Measurements from ENCODE around the gene AMFR. TPM values are rescaled to one million over a fixed set of nuclear protein-coding genes. Genes with fewer than 3 reads are reported as not detected.

Gene AMFR
- total and polyA plus RNA-seq, 4 donors: 43.3 to 309 (median 98.4) TPM

DNA sequence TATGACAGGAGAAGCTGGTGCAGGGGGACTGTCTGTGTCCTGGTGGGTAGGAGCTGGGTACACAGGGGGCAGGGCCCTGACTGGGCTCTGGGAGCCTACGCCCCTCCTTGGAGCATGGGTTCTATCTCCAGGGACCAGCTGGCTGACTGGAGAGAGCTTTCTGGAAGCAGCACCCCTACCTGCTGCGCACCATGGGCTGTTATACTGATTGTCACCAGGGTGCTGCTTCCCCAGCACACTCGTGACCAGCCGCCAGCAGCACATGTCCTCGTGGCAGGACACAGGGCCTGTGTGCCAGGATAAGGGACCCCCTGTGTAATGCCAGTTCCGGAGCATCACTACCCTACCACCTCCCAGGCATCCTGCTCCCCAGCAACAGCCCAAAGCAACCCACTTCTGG, 106.0 kb downstream of the AMFR start:
- Histone ChIP-seq H3K36me3 (ENCODE audit: control insufficient read depth in 4 of 4, insufficient read depth in 3 of 4, low read depth in 1 of 4, low read length in 3 of 4) (peaks cover 0 to 4% (median 0%) of the 10 kb centered on the region in 4 donors), H3K4me3 (ENCODE audit: low read depth in 1 of 3, low read length in 3 of 3) (no peak overlapping the region), H3K9me3 (ENCODE audit: control insufficient read depth in 4 of 4, low read length in 3 of 4) (no peaks in the 10 kb centered on the region), H3K27me3 (ENCODE audit: control insufficient read depth in 4 of 4, insufficient read depth in 4 of 4, low read length in 3 of 4) (no peaks in the 10 kb centered on the region), H3K9ac (ENCODE audit: low read depth in 1 of 2, low read length in 2 of 2) (no peak overlapping the region), H3K4me1 (ENCODE audit: control insufficient read depth in 4 of 4, insufficient read depth in 4 of 4, low read length in 3 of 4) (peaks cover 0 to 8% (median 2%) of the 10 kb centered on the region in 4 donors), H3K27ac (ENCODE audit: low read depth in 1 of 2, low read length in 2 of 2) (no peak overlapping the region)
- TF ChIP-seq, protein P1, sequence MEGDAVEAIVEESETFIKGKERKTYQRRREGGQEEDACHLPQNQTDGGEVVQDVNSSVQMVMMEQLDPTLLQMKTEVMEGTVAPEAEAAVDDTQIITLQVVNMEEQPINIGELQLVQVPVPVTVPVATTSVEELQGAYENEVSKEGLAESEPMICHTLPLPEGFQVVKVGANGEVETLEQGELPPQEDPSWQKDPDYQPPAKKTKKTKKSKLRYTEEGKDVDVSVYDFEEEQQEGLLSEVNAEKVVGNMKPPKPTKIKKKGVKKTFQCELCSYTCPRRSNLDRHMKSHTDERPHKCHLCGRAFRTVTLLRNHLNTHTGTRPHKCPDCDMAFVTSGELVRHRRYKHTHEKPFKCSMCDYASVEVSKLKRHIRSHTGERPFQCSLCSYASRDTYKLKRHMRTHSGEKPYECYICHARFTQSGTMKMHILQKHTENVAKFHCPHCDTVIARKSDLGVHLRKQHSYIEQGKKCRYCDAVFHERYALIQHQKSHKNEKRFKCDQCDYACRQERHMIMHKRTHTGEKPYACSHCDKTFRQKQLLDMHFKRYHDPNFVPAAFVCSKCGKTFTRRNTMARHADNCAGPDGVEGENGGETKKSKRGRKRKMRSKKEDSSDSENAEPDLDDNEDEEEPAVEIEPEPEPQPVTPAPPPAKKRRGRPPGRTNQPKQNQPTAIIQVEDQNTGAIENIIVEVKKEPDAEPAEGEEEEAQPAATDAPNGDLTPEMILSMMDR (IDR thresholded peaks at IDR 0.05; ENCODE audit: low read depth, low read length, missing input control): no peak
- TF ChIP-seq JUND (IDR thresholded peaks at IDR 0.05) (no peak), TAF1 (conservative IDR thresholded peaks at IDR 0.05) (no peak), FOXA1 (IDR thresholded peaks at IDR 0.05) (no peak)
- DNase-seq (ENCODE audit: low spot score): no peak
- WGBS: 94% methylated on average over 6 of the region's 6 CpGs

DNA sequence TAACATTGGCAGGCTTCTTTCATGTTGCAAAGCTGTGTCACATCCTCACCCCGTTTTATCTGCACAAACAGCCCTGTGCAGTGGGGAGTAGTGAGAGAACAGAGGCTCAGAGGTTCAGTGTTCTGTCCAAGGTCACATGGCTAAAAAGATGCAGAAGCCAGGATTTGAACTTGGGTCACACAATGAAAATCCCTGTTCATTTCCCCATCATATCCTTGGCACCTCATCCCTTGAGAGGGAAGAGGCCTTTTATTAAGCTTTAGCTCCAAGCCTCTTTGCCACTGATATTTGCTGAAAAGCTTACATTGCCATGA, 106.6 kb downstream of the AMFR start:
- peaks cover 0 to 4% (median 0%) of the 10 kb centered on the region in 4 donors for H3K36me3 ChIP-seq (ENCODE audit: control insufficient read depth in 4 of 4, insufficient read depth in 3 of 4, low read depth in 1 of 4, low read length in 3 of 4)
- 76% methylated on average over 1 of the region's 1 CpG for WGBS
- TF ChIP-seq HNF4G (IDR thresholded peaks at IDR 0.05) (no peak), TAF1 (conservative IDR thresholded peaks at IDR 0.05) (no peak), HNF4A (conservative IDR thresholded peaks at IDR 0.05) (no peak), JUND (IDR thresholded peaks at IDR 0.05) (no peak), SP1 (IDR thresholded peaks at IDR 0.05) (no peak), RAD21 (IDR thresholded peaks at IDR 0.05) (no peak)
- H3K9ac ChIP-seq (ENCODE audit: low read depth in 1 of 2, low read length in 2 of 2): no peak overlapping the region
- H3K27ac ChIP-seq (ENCODE audit: low read depth in 1 of 2, low read length in 2 of 2): no peak overlapping the region
- H3K27me3 ChIP-seq (ENCODE audit: control insufficient read depth in 4 of 4, insufficient read depth in 4 of 4, low read length in 3 of 4): no peaks in the 10 kb centered on the region
- no peak overlapping the region for H3K4me3 ChIP-seq (ENCODE audit: low read depth in 1 of 3, low read length in 3 of 3)
- no peaks in the 10 kb centered on the region for H3K9me3 ChIP-seq (ENCODE audit: control insufficient read depth in 4 of 4, low read length in 3 of 4)
- no peak for DNase-seq (ENCODE audit: low spot score)
- peaks cover 0 to 8% (median 2%) of the 10 kb centered on the region in 4 donors for H3K4me1 ChIP-seq (ENCODE audit: control insufficient read depth in 4 of 4, insufficient read depth in 4 of 4, low read length in 3 of 4)

DNA sequence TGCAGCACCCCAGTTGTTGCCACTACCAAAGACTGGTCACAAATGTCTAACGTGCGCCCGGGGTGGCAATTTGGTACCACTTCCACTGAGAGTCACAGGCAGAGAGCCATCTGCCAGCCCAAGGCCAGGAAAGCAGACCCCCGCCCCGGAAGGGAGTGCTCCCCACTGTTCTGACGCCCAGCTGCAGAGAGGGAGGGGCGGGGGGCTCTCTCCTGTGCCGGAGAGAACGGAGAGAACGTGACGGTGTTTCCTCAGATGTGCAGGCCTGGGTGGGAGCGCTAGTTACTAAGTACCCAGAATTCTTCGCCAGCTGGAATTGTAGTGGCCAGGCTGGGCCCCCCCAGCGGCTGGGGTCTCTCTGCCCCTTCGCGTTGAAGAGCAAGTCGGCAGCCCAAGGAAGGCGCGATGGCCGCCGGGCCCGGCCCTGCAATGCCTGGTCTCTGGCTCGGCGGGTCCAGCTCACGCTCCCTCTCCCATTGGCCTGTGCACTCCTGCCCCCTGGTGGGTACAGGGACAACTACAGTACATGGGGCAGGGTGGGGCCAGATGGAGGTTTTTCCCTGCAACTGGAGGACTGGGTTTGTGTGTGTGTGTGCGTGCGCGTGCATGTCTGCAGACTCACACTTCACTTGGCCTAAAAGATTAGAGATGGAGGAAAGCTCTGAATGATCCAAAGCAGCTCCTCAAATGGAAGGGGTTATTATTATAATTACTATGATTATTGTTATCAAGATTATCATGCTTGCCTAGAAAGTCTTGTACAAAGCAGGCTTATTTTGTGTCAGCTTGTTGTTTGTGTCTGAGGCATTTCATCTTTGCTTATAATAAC, 107.1 kb downstream of the AMFR start:
- H3K4me1 ChIP-seq (ENCODE audit: control insufficient read depth in 4 of 4, insufficient read depth in 4 of 4, low read length in 3 of 4): peaks cover 0 to 8% (median 2%) of the 10 kb centered on the region in 4 donors
- peaks cover 0 to 4% (median 0%) of the 10 kb centered on the region in 4 donors for H3K36me3 ChIP-seq (ENCODE audit: control insufficient read depth in 4 of 4, insufficient read depth in 3 of 4, low read depth in 1 of 4, low read length in 3 of 4)
- WGBS: 31% methylated on average over 28 of the region's 28 CpGs
- no peaks in the 10 kb centered on the region for H3K9me3 ChIP-seq (ENCODE audit: control insufficient read depth in 4 of 4, low read length in 3 of 4)
- no peak overlapping the region for H3K27ac ChIP-seq (ENCODE audit: low read depth in 1 of 2, low read length in 2 of 2)
- peak; percentile 84 for DNase-seq (ENCODE audit: low spot score)
- H3K27me3 ChIP-seq (ENCODE audit: control insufficient read depth in 4 of 4, insufficient read depth in 4 of 4, low read length in 3 of 4): no peaks in the 10 kb centered on the region
- H3K9ac ChIP-seq (ENCODE audit: low read depth in 1 of 2, low read length in 2 of 2): no peak overlapping the region
- TF ChIP-seq GABPA (IDR thresholded peaks at IDR 0.05 in 1 of 2, conservative IDR thresholded peaks at IDR 0.05 in 1 of 2) (no peak), SP1 (IDR thresholded peaks at IDR 0.05) (no peak), NR2F2 (IDR thresholded peaks at IDR 0.05) (no peak), TAF1 (conservative IDR thresholded peaks at IDR 0.05) (no peak), RAD21 (IDR thresholded peaks at IDR 0.05) (peak; percentile 100), YY1 (IDR thresholded peaks at IDR 0.05) (peak; percentile 86)
- TF ChIP-seq, protein P2, sequence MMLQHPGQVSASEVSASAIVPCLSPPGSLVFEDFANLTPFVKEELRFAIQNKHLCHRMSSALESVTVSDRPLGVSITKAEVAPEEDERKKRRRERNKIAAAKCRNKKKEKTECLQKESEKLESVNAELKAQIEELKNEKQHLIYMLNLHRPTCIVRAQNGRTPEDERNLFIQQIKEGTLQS (IDR thresholded peaks at IDR 0.05): no peak
- TF ChIP-seq, protein P1 (IDR thresholded peaks at IDR 0.05; ENCODE audit: low read depth, low read length, missing input control): peak; percentile 94
- TF ChIP-seq, protein P3, sequence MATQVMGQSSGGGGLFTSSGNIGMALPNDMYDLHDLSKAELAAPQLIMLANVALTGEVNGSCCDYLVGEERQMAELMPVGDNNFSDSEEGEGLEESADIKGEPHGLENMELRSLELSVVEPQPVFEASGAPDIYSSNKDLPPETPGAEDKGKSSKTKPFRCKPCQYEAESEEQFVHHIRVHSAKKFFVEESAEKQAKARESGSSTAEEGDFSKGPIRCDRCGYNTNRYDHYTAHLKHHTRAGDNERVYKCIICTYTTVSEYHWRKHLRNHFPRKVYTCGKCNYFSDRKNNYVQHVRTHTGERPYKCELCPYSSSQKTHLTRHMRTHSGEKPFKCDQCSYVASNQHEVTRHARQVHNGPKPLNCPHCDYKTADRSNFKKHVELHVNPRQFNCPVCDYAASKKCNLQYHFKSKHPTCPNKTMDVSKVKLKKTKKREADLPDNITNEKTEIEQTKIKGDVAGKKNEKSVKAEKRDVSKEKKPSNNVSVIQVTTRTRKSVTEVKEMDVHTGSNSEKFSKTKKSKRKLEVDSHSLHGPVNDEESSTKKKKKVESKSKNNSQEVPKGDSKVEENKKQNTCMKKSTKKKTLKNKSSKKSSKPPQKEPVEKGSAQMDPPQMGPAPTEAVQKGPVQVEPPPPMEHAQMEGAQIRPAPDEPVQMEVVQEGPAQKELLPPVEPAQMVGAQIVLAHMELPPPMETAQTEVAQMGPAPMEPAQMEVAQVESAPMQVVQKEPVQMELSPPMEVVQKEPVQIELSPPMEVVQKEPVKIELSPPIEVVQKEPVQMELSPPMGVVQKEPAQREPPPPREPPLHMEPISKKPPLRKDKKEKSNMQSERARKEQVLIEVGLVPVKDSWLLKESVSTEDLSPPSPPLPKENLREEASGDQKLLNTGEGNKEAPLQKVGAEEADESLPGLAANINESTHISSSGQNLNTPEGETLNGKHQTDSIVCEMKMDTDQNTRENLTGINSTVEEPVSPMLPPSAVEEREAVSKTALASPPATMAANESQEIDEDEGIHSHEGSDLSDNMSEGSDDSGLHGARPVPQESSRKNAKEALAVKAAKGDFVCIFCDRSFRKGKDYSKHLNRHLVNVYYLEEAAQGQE (IDR thresholded peaks at IDR 0.05): no peak
- peak overlapping the region in 1 of 3 donors; percentile 9 for H3K4me3 ChIP-seq (ENCODE audit: low read depth in 1 of 3, low read length in 3 of 3)

Measured in liver (tissue), 9 donors.